ENCODE data around the gene DCTN3. TPM values are rescaled to one million over a fixed set of nuclear protein-coding genes. Genes with fewer than 3 reads are reported as not detected.

Gene DCTN3
- total and polyA plus RNA-seq, 2 experiments from 2014 or later: 12.9 to 17.9 TPM

- Mint-ChIP-seq H3K9me3 (no peaks in the 10 kb centered on the region), H3K36me3 (ENCODE audit: low read depth) (peaks cover 26% of the 10 kb centered on the region), H3K4me1 (peaks cover 27% of the 10 kb centered on the region), H3K4me3 (peak overlapping the region; percentile 62; the same call in 2 of the 3 replicates), H3K27me3 (ENCODE audit: insufficient read depth, low read depth, poor library complexity) (peaks cover 25% of the 10 kb centered on the region), H3K27ac (no peak overlapping the region)
- peaks cover 12% of the 10 kb centered on the region; the same call in 1 of the 2 replicates for H3K79me2 ChIP-seq (replicated peaks; ENCODE audit: insufficient read depth)
- no peak for ATAC-seq
- no peaks in the 10 kb centered on the region for H3K36me3 ChIP-seq (ENCODE audit: insufficient read depth)
- H3K9me2 ChIP-seq (ENCODE audit: insufficient read depth): no peaks in the 10 kb centered on the region
- TF ChIP-seq REST (IDR thresholded peaks at IDR 0.05; ENCODE audit: unreplicated experiment): no peak
- no peak for TF ChIP-seq ZNF331 (CRISPR knock-in tag; IDR thresholded peaks at IDR 0.05; ENCODE audit: low read depth)
- TF ChIP-seq JUNB (IDR thresholded peaks at IDR 0.05; ENCODE audit: unreplicated experiment): no peak
- TF ChIP-seq EZH2phosphoT487 (IDR thresholded peaks at IDR 0.05; ENCODE audit: unreplicated experiment): no peak
- no peak for TF ChIP-seq STAT1 (IDR thresholded peaks at IDR 0.05; ENCODE audit: unreplicated experiment)
- TF ChIP-seq CREB1 (CRISPR knock-in tag; IDR thresholded peaks at IDR 0.05; ENCODE audit: low read depth): no peak
- no peak for TF ChIP-seq ETS1 (IDR thresholded peaks at IDR 0.05)
- no peak for TF ChIP-seq NANOG (IDR thresholded peaks at IDR 0.05; ENCODE audit: borderline replicate concordance)
- no peak overlapping the region; the same call in 1 of the 2 replicates for H3K4me2 ChIP-seq
- H3K4me3 ChIP-seq: no peak overlapping the region
- peaks cover 39% of the 10 kb centered on the region for H3K27me3 ChIP-seq (ENCODE audit: insufficient read depth)
- no peak overlapping the region for H3K27ac ChIP-seq (ENCODE audit: low read depth)
- no peak for DNase-seq (ENCODE audit: low spot score)
- no peak overlapping the region for H2AFZ ChIP-seq
- peaks cover 8% of the 10 kb centered on the region; the same call in 1 of the 2 replicates for H3F3A ChIP-seq (replicated peaks; ENCODE audit: low read depth)
- peaks cover 3% of the 10 kb centered on the region for H4K20me1 ChIP-seq (replicated peaks; ENCODE audit: insufficient read depth)
- peaks cover 8% of the 10 kb centered on the region for H3K4me1 ChIP-seq (ENCODE audit: insufficient read depth)
Measured at GRCh38 chr9:34635556-34635955, 15.3 kb upstream of the DCTN3 start.

- no peak for DNase-seq (ENCODE audit: low spot score)
- no peak overlapping the region; the same call in 2 of the 3 replicates for H3K4me3 Mint-ChIP-seq
- Histone ChIP-seq H3F3A (replicated peaks; ENCODE audit: low read depth) (peaks cover 8% of the 10 kb centered on the region; the same call in 1 of the 2 replicates), H4K20me1 (replicated peaks; ENCODE audit: insufficient read depth) (peaks cover 3% of the 10 kb centered on the region), H3K27me3 (ENCODE audit: insufficient read depth) (peaks cover 47% of the 10 kb centered on the region), H2AFZ (no peak overlapping the region), H3K9me2 (ENCODE audit: insufficient read depth) (no peaks in the 10 kb centered on the region), H3K79me2 (replicated peaks; ENCODE audit: insufficient read depth) (peaks cover 12% of the 10 kb centered on the region; the same call in 1 of the 2 replicates), H3K4me3 (no peak overlapping the region), H3K36me3 (ENCODE audit: insufficient read depth) (no peaks in the 10 kb centered on the region), H3K4me2 (no peak overlapping the region), H3K4me1 (ENCODE audit: insufficient read depth) (peaks cover 8% of the 10 kb centered on the region), H3K27ac (ENCODE audit: low read depth) (no peak overlapping the region)
- H3K36me3 Mint-ChIP-seq (ENCODE audit: low read depth): peaks cover 26% of the 10 kb centered on the region
- peaks cover 34% of the 10 kb centered on the region for H3K27me3 Mint-ChIP-seq (ENCODE audit: insufficient read depth, low read depth, poor library complexity)
- H3K27ac Mint-ChIP-seq: no peak overlapping the region
- peaks cover 33% of the 10 kb centered on the region for H3K4me1 Mint-ChIP-seq
- H3K9me3 Mint-ChIP-seq: no peaks in the 10 kb centered on the region
- no peak for ATAC-seq
- TF ChIP-seq NANOG (IDR thresholded peaks at IDR 0.05; ENCODE audit: borderline replicate concordance): no peak
- no peak for TF ChIP-seq ZNF462 (CRISPR knock-in tag; IDR thresholded peaks at IDR 0.05)
Measured at GRCh38 chr9:34634551-34635248, 14.4 kb upstream of the DCTN3 start.

Measured in GM23338 (cell line).